ENCODE measurements around the gene COL5A1.
"Not testable (repeated sequence)": the region's sequence is repeated elsewhere in the genome, so short reads cannot be mapped to it uniquely, and the experiment has no call there.

The COL5A1 gene

DNA sequence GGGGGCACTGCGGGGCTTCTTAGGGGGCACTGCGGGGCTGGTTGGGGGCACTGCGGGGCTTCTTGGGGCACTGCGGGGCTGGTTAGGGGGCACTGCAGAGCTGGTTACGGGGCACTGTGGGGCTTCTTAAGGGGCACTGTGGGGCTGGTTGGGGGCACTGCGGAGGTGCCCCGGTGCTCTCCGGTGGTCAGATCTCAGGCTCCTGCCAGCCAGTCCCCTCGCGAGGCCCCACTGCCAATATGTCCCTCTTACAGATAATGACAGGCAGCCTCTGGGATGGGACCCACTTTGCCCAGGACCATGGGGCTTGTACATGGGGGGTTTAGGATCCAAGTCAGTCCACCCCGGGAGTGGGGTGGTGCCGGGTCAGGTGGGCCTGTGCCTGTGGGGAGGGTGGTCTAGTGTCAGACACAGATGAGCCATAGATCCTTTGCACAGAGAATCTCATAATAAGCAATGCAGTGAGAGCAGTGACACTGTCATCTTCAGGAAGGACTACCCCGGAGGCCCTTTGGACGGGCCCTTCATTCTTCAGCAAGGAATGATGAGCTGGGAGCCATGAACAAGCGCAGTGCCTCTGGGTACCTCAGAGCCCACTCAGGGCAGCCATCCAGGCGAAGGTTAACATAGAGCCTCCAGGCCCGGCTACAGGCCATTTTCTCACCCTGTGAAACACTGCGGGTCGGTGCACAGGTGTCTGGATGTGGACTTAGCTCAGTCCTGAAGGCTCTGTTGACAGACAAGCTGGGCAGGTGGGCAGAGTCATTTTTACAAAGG, 38.2 kb downstream of the COL5A1 start:
- Mint-ChIP-seq H3K27me3 (peaks cover 11% of the 10 kb centered on the region), H3K36me3 (no peaks in the 10 kb centered on the region), H3K9me3 (peaks cover 7% of the 10 kb centered on the region), H3K27ac (no peak overlapping the region), H3K4me3 (no peak overlapping the region), H3K4me1 (no peaks in the 10 kb centered on the region)
- no peak for ATAC-seq

DNA sequence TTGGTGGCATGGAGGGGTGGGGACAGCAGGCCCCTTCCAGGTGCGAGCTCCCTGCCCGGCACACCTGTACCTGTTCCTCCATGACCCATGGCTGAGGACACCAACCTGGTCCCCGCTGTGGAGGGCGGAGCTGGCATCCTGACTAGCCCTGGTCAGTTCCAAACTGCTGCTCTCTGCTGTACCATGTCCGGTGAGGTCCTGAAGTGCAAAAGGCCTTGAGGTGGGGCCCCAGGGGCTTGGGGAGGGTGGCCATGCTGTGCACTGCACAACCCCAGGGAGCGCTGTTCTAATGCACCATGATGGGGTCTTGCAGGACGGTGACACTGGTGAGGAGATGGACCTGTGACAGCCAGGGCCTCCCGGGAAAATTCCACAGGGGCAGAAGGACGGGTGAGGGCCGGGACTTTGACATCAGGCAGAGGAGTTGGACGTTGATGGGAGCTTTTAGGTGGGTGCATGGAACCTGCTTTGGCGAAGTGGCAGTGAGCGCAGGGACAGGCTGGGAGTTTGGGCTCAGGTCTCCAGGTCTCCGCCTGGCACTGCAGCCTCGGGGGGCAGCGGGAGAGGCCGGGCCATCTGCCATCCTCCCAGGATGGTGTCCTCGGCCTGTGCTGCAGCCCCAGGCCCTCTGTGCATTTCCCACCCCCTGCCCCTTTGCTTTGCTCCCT, 38.9 kb downstream of the COL5A1 start:
- H3K4me1 Mint-ChIP-seq, result no peaks in the 10 kb centered on the region
- no peak for ATAC-seq
- H3K27me3 Mint-ChIP-seq, result peaks cover 11% of the 10 kb centered on the region
- no peaks in the 10 kb centered on the region for H3K36me3 Mint-ChIP-seq
- H3K4me3 Mint-ChIP-seq, result no peak overlapping the region
- peaks cover 4% of the 10 kb centered on the region for H3K9me3 Mint-ChIP-seq
- no peak overlapping the region for H3K27ac Mint-ChIP-seq

DNA sequence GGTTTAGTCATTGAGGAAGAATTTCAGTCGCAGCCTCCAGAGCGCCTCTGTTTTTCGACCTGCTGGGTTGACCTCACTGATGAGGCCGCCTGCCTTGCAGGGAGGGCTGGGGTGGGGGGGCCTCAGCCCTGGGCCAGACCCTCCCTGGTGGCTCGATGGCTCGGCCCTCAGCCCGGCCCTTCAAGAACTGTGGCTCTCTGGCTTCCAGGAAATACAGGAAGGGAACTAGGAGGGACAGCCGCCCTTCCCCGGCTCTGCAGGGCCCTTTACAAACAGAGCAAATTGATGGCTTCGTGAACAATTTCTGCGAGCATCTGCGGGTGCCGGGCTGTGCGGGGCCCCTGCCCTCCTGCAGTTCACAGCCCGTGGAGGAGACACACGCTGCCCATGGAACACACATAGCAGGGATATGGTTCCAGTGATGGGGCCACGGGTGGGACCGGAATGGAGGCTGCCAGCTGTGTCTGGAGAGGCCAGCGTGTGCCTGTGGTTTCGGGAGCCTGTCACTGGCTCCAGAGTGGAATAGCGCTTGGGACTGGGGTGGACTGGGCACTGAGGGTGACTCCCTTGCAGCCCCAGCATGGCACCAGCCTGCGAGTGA, 39.6 kb downstream of the COL5A1 start:
- H3K36me3 Mint-ChIP-seq, result no peaks in the 10 kb centered on the region
- no peaks in the 10 kb centered on the region for H3K4me1 Mint-ChIP-seq
- no peak overlapping the region for H3K27ac Mint-ChIP-seq
- H3K4me3 Mint-ChIP-seq, result no peak overlapping the region
- no peak for ATAC-seq
- H3K27me3 Mint-ChIP-seq, result peaks cover 11% of the 10 kb centered on the region
- peaks cover 4% of the 10 kb centered on the region for H3K9me3 Mint-ChIP-seq

DNA sequence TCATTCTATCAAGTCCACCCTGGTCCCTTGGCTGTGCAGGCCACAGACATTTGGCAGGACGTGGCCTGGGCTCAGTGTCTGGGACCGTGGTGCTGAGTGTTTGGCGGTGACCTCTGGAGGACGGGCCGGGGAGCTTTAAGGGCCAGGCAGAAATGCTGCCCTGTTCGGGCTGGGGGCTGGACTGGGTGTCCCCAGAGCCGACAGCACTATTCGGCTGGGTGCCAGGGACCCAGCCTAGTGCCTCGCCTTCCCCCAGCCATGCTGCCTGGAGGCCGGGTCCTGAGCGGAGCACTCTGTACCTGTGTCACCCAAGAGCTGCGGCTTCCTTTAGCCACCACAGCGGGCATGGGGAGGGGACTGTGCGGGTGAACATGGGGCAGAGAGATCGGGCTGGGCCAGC, 40.4 kb downstream of the COL5A1 start:
- H3K4me3 Mint-ChIP-seq, result no peak overlapping the region
- H3K36me3 Mint-ChIP-seq, result no peaks in the 10 kb centered on the region
- H3K27ac Mint-ChIP-seq, result no peak overlapping the region
- H3K9me3 Mint-ChIP-seq, result no peaks in the 10 kb centered on the region
- ATAC-seq, result no peak
- peaks cover 11% of the 10 kb centered on the region for H3K27me3 Mint-ChIP-seq
- no peaks in the 10 kb centered on the region for H3K4me1 Mint-ChIP-seq

DNA sequence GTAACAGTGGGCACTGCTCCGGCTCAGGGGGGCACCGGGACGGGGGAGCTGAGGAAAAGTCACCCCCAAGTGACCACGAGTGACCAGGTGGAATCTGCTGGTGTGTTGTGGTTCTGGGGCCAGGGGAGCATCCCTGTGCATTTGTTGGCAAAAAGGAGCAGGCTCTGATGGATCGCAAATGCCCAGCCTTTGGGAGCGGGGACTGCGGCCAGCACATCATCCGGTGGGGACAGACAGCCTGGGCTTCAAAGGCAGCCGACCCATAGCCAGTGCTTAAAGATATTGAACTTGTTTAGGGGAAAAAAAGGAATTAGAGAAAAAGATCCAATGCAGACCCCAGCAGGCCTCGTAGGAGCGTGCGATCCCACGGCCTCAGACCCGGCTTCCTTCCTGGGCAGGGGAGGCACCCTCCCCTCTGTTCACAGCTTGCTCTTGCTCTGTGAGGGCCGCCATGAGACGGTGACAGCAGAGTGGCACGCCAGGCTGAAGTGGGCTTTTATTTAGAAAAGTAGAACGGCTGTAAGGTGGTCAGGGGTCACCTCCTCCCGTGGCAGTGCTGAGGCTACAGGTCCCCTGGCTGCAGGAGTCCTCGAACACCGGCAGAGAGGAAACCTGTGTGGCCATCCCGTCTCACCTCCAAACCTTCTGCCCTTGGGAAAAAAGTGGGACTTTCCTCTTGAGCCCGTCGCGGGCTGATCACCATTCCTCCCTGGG, 41.2 kb downstream of the COL5A1 start:
- ATAC-seq, result no peak
- Mint-ChIP-seq H3K36me3 (no peaks in the 10 kb centered on the region), H3K4me1 (no peaks in the 10 kb centered on the region), H3K27me3 (peaks cover 11% of the 10 kb centered on the region), H3K9me3 (no peaks in the 10 kb centered on the region), H3K27ac (no peak overlapping the region), H3K4me3 (no peak overlapping the region)

DNA sequence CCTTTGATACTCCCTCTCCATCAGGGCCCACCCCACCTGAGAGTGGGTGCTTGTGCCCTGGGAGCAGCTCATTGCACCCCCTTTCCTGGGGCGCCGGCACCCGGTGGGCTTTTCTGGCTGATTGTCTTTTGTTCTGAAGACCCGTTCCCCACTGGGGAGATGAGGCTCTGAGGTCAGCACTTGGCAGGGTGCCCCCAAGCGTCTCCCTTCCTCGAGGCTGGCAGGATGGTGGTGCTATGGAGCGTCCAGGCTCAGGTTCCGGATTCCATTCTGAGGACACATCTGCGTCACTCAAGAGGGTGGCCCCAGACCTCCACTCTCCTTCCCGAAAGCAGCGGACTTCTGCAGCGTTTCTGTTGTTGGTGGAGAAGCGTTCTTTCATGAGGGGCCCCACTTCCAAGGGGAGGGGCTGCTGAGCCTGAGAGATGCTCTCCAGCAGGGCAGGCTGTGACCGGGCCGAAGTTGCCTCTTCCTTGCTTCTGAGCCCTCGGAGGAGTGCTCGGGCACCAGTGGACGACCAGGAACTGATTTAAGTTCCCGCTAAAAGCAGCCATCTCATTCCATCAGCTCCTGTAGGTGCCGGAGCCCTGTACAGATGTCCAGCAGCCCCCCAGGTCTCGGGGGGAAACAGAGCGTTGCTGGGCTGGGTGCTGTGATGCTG, 42.2 kb downstream of the COL5A1 start:
- no peak for ATAC-seq
- H3K4me1 Mint-ChIP-seq, result no peaks in the 10 kb centered on the region
- H3K9me3 Mint-ChIP-seq, result no peaks in the 10 kb centered on the region
- peaks cover 11% of the 10 kb centered on the region for H3K27me3 Mint-ChIP-seq
- H3K27ac Mint-ChIP-seq, result no peak overlapping the region
- H3K36me3 Mint-ChIP-seq, result no peaks in the 10 kb centered on the region
- no peak overlapping the region for H3K4me3 Mint-ChIP-seq

DNA sequence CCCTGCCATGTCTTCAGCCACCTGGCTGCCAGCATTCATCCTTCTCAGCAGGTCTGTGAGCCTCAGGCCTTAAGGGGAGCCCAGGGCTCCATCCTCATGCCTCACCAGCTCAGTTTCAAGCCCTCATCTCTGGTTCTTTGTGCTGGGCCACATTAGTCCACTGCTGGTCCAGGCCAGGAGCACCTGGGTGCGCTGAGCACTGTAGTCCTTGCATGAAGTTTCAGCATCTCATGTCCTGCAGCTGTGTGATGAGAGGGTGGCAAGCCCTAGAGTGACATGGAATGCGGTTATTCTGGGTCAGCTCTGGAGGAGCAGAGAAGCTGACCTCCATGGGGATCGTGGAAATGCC, 42.7 kb downstream of the COL5A1 start:
- Mint-ChIP-seq H3K4me1 (no peaks in the 10 kb centered on the region), H3K27me3 (peaks cover 11% of the 10 kb centered on the region), H3K4me3 (no peak overlapping the region), H3K36me3 (no peaks in the 10 kb centered on the region), H3K27ac (no peak overlapping the region), H3K9me3 (no peaks in the 10 kb centered on the region)
- no peak for ATAC-seq

DNA sequence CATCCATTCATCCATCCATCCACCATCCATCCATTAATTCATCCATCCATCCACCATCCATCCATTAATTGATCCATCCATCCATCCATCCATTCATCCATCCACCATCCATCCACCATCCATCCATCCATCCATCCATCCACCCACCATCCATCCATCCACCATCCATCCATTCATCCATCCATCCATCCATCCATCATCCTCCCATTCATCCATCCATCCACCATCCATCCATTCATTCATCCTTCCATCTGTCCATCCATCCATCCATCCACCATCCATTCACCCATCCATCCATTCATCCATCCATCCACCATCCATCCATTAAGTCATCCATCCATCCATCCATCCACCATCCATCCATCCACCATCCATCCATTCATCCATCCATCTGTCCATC, 43.3 kb downstream of the COL5A1 start:
- not testable (repeated sequence) for H3K36me3 Mint-ChIP-seq, ATAC-seq, H3K27ac Mint-ChIP-seq, H3K9me3 Mint-ChIP-seq, H3K4me1 Mint-ChIP-seq, H3K4me3 Mint-ChIP-seq
- peaks cover 14% of the 10 kb centered on the region for H3K27me3 Mint-ChIP-seq

DNA sequence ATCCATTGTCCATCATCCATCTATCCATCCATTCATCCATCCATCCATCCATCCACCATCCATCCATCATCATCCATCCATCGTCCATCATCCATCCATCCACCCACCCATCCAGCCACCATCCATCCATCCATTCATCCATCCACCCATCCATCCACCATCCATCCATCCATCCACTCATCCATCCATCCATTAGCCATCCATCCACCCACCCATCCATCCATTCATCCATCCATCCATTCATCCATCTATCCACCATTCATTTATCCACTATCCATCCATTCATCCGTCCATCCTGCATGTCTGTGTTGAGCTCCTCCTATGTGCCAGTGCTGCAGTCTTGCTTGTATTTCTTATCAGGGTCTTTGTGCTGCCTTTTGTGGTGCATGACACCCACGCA, 44.2 kb downstream of the COL5A1 start:
- Mint-ChIP-seq H3K27ac (no peak overlapping the region), H3K36me3 (no peaks in the 10 kb centered on the region), H3K4me3 (no peak overlapping the region), H3K27me3 (peaks cover 22% of the 10 kb centered on the region), H3K4me1 (no peaks in the 10 kb centered on the region), H3K9me3 (no peaks in the 10 kb centered on the region)
- ATAC-seq, result no peak

DNA sequence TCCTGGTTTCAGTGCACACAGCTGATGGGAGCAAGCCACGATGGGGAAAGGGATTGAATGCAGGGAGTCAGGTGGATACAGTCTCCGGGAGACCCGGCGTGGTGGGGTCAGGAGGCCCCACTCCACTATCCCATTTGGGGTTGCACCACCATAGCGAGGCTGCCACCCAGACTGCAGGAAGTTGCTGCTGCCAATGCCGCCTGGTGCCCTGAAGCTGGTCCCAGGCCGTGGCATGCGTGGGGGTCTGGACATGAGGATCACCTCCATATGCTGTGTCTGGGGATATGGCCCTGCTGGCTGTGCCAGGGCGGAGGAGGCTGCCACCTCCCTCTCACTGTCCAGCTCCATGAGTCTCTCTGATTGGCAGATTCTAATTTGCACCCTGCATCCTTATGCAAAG, 45.3 kb downstream of the COL5A1 start:
- Mint-ChIP-seq H3K27me3 (peaks cover 22% of the 10 kb centered on the region), H3K9me3 (no peaks in the 10 kb centered on the region), H3K27ac (no peak overlapping the region), H3K36me3 (no peaks in the 10 kb centered on the region), H3K4me3 (no peak overlapping the region), H3K4me1 (no peaks in the 10 kb centered on the region)
- no peak for ATAC-seq

DNA sequence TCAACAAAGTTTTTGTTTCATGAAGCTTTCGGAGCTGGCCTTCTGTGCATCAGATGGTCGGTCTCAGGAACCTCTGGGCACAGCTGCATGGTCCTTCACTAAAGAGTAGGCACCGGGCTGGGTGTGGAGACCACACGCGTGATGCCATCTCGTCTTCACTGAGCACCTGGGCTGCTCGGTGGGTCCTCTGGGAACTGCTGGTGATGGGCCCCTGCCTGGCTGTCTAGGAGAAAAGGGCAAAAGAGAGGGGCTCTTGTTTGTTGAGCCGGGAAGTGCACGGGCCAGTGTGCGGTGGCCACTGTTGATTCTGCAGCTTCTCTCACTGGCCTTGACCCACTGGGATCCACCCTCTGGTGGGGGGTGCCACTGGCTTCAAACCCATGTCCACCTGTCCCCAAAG, 46.0 kb downstream of the COL5A1 start:
- Mint-ChIP-seq H3K27me3 (peaks cover 16% of the 10 kb centered on the region), H3K4me1 (no peaks in the 10 kb centered on the region), H3K36me3 (no peaks in the 10 kb centered on the region), H3K4me3 (no peak overlapping the region), H3K9me3 (no peaks in the 10 kb centered on the region), H3K27ac (no peak overlapping the region)
- no peak for ATAC-seq

DNA sequence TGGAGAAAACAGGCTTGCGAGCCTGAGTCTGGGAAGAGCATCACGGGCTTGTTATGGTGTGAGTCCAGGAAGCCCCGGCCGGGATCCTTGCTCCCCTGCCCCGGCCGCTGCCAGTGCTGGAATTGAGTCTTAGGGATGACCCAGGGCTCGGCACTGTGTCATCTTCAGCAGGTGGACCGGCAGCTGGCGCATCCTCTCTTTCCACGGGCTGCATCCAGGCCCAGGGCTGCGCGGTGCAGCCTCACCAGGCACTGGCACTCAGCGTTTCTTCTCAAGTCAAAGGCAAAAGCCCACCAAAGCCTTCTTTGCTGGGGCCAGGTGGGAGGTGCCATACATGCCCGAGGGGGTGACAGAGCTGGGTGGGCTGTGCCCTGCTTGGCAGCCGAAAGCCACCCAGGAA, 46.6 kb downstream of the COL5A1 start:
- H3K36me3 Mint-ChIP-seq, result no peaks in the 10 kb centered on the region
- H3K4me1 Mint-ChIP-seq, result no peaks in the 10 kb centered on the region
- H3K4me3 Mint-ChIP-seq, result no peak overlapping the region
- ATAC-seq, result no peak
- no peaks in the 10 kb centered on the region for H3K9me3 Mint-ChIP-seq
- H3K27ac Mint-ChIP-seq, result no peak overlapping the region
- H3K27me3 Mint-ChIP-seq, result peaks cover 15% of the 10 kb centered on the region

DNA sequence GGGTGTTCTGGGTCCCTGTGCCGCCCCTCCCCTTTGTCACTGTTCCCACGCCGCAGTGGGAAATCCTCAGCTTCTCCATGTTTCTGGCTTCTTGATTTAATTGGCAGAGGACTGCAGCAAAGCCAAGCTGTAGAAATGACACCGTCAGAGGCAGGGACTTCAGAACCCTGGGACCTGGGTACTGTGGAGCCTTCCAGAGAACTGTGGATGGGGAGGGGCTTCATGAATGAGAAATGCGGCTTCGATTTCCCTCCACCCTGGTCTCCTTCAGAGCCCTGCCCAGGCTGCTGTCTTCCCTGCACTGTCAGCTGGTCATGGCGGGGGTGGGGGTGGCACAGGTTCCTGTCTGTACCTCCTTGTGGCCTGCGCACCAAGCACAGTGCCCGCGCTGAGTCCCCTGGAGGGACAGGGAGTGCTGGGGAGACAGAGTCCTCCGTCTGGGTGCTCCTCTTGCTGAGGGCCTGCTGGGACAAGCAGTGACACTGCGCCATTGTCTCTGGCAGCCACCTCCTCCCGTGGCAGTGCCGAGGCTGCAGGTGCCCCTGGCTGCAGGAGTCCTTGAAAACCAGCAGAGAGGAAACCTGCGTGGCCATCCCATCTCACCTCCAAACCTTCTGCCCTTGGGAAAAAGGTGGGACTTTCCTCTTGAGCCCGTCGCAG, 47.2 kb downstream of the COL5A1 start:
- no peak overlapping the region for H3K4me3 Mint-ChIP-seq
- H3K27me3 Mint-ChIP-seq, result peaks cover 15% of the 10 kb centered on the region
- H3K4me1 Mint-ChIP-seq, result no peaks in the 10 kb centered on the region
- H3K27ac Mint-ChIP-seq, result no peak overlapping the region
- H3K36me3 Mint-ChIP-seq, result no peaks in the 10 kb centered on the region
- ATAC-seq, result no peak
- H3K9me3 Mint-ChIP-seq, result no peaks in the 10 kb centered on the region

DNA sequence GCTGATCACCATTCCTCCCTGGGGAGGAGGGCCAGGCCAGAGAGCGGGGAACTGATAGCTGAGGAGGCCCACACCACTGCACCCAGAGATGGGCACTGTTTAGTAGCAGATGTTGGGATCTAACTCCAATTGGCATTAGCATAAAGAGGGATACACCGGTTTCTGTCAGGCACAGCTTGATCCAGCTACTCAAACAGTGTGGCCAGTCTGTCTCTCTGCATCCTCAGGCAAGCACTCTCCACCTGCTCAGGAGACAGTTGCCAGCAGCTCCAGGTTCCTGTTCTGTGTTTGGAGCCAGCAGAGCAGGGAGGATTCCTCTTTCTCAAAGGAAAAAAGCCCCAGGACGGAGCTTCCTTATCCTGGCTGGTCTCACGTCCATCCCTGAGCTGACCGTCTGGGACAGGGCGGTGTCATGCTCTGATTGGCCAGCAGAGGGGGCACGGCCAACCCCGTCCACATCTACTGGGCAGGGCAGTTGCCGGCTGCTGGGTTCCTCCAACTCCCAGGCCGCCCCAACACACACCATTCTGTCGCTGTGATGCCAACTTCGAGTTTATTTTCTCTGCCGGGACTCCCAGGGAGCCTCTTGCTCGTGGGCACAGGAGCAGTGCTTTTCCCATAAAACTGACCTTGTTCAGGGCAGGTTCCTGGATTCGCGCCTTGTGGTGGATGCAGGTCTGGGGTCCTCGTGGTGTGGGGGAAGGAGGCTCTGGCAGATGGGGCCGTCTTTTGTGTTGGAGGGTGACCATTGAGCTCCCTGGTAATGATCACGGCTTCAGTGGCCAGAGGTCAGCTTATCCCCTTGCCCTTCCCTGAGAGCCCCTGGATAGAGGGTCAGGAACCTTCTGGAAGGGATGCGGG, 47.9 kb downstream of the COL5A1 start:
- ATAC-seq, result no peak
- Mint-ChIP-seq H3K4me1 (no peaks in the 10 kb centered on the region), H3K36me3 (no peaks in the 10 kb centered on the region), H3K4me3 (no peak overlapping the region), H3K27ac (no peak overlapping the region), H3K9me3 (no peaks in the 10 kb centered on the region), H3K27me3 (peaks cover 15% of the 10 kb centered on the region)

Measured in stimulated activated memory B cell treated with anti-CD40 and anti-IgM and Interleukin-4, amounts not matched to agents 10 μg/mL and 1 μg/mL and 100 μg/mL, for 72 hours (primary cell).